Gastrocnemius medialis (tissue), 4 donors: ENCODE data around the gene CRYGN.

ENCODE experiments used
- POLR2A ChIP-seq, 2 donors: fragments of 450-650 bp; IDR thresholded peaks; one replicate each; pipeline ENCODE4 v1.6.1; 2017; ENCODE audit warnings: antibody characterized with exemption in 2 of 2, mild to moderate bottlenecking in 2 of 2, moderate library complexity in 2 of 2
- TF ChIP-seq, protein P1 (sequence below), 5 experiments: fragments of 450-650 bp in 3 of 5; fragments of 200-600 bp in 2 of 5; sonication (generic) in 2 of 5; IDR thresholded peaks in 4 of 5; conservative IDR thresholded peaks in 1 of 5; 1 replicate in 4 of 5; 2 replicates in 1 of 5; pipeline ENCODE4 v1.5.1; 2016 to 2019; ENCODE audit warnings: antibody characterized with exemption in 5 of 5, mild to moderate bottlenecking in 3 of 5, moderate library complexity in 3 of 5

DNA sequence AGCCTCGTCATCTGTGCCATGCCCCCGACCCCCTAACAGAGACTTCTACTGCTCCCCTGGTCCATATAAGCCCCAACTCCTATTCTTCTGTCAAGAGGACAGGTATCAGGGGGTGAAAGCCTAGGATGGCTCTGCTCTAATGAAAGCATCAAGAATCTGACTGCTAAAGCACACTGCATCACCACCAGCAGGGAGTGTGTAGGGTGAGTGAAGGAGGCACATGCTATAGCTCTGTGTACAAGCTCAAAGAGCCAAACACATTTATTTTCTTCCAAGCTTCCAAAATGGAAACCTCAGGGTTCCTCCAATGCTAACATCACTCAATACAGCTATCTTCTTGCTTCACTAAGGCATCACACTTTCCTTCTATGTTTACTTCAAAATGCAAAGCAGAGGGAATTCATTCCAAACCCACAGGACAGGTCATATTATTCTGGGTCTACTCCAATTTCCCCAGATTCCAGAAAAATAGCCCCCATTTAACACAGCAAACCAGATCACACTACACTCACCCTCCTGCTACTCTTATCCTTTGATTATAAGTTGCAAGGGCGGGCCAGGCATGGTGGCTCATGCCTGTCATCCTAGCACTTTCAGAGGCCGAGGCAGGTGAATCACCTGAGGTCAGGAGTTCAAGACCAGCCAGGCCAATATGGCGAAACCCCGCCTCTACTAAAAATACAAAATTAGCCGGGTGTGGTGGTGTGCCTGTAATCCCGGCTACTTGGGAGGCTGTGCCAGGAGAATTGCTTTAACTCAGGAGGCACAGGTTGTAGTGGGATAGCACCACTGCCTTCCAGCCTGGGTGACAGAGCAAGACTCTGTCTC, 43.2 kb upstream of the CRYGN start:
- TF ChIP-seq, protein P1, sequence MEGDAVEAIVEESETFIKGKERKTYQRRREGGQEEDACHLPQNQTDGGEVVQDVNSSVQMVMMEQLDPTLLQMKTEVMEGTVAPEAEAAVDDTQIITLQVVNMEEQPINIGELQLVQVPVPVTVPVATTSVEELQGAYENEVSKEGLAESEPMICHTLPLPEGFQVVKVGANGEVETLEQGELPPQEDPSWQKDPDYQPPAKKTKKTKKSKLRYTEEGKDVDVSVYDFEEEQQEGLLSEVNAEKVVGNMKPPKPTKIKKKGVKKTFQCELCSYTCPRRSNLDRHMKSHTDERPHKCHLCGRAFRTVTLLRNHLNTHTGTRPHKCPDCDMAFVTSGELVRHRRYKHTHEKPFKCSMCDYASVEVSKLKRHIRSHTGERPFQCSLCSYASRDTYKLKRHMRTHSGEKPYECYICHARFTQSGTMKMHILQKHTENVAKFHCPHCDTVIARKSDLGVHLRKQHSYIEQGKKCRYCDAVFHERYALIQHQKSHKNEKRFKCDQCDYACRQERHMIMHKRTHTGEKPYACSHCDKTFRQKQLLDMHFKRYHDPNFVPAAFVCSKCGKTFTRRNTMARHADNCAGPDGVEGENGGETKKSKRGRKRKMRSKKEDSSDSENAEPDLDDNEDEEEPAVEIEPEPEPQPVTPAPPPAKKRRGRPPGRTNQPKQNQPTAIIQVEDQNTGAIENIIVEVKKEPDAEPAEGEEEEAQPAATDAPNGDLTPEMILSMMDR (IDR thresholded peaks at IDR 0.05 in 4 of 5, conservative IDR thresholded peaks at IDR 0.05 in 1 of 5) = no peak
- no peak for TF ChIP-seq POLR2A (IDR thresholded peaks at IDR 0.05)
